Lung (tissue), 12 donors: ENCODE measurements around the gene SSX2IP. TPM values are rescaled to one million over a fixed set of nuclear protein-coding genes. Genes with fewer than 3 reads are reported as not detected.

Experiments used
- ATAC-seq: fragments of 200-7000 bp; cut with Tn5 transposase; one replicate; pipeline ENCODE4 v1.9.1; 2020; ENCODE audit warnings: moderate number of reproducible peaks; ENCODE audit not compliant: insufficient read depth, low FRiP score
- DNase-seq, 3 donors: peaks; one replicate each; pipeline ENCODE4 v3.0.0-alpha.2; 2013 to 2017
- H3K27ac ChIP-seq, 2 donors: one replicate each; pipeline ENCODE4 v1.5.1; 2013; ENCODE audit warnings: mild to moderate bottlenecking in 2 of 2, moderate library complexity in 2 of 2, control low read depth in 1 of 2, inconsistent platforms in 1 of 2, low read depth in 1 of 2, low read length in 1 of 2
- H3K27me3 ChIP-seq, 3 donors: one replicate each; pipeline ENCODE4 v1.5.1; 2013; ENCODE audit warnings: low read length in 2 of 3; ENCODE audit not compliant: control insufficient read depth in 3 of 3, insufficient read depth in 3 of 3
- H3K36me3 ChIP-seq, 4 donors: one replicate each; pipeline ENCODE4 v1.5.1; 2013; ENCODE audit warnings: low read length in 4 of 4, mild to moderate bottlenecking in 1 of 4, moderate library complexity in 1 of 4; ENCODE audit not compliant: control insufficient read depth in 4 of 4, insufficient read depth in 4 of 4
- H3K4me1 ChIP-seq, 5 donors: one replicate each; pipeline ENCODE4 v1.5.1; 2013; ENCODE audit warnings: low read length in 5 of 5, mild to moderate bottlenecking in 2 of 5, moderate library complexity in 1 of 5; ENCODE audit not compliant: control insufficient read depth in 5 of 5, insufficient read depth in 5 of 5
- H3K4me3 ChIP-seq: one replicate; pipeline ENCODE4 v1.5.1; 2013; ENCODE audit warnings: mild to moderate bottlenecking, control low read depth, moderate library complexity
- H3K9ac ChIP-seq, 2 donors: one replicate each; pipeline ENCODE4 v1.5.1; 2013; ENCODE audit warnings: low read length in 2 of 2, control low read depth in 1 of 2; ENCODE audit not compliant: insufficient read depth in 1 of 2
- H3K9me3 ChIP-seq, 4 donors: one replicate each; pipeline ENCODE4 v1.5.1; 2013; ENCODE audit warnings: low read length in 3 of 4, mild to moderate bottlenecking in 1 of 4, moderate library complexity in 1 of 4; ENCODE audit not compliant: control insufficient read depth in 4 of 4, insufficient read depth in 3 of 4
- CTCF ChIP-seq: IDR thresholded peaks from 2 replicates; pipeline ENCODE4 v1.5.1; 2012; ENCODE audit warnings: mild to moderate bottlenecking; ENCODE audit errors: control extremely low read depth, extremely low read depth
- WGBS, 2 donors: extraction: QIAGEN DNeasy Blood & Tissue Kit; methylation state at CpG; one replicate each; pipeline ENCODE4 v1.1.7; 2013; 5-methylcytosine and 5-hydroxymethylcytosine counted together
- polyA plus RNA-seq, 2 donors: library from polyadenylated mRNA; stranded (reverse); fragments of 200-250 nt; gene quantifications; one replicate each; pipeline ENCODE4 v1.2.1, GENCODE V29; 2013
- total RNA-seq, 2 donors: library from RNA; depleted of rRNA in 1 of 2; stranded (reverse); fragments of >200 nt in 1 of 2; gene quantifications; one replicate each; pipeline ENCODE4 v1.2.1, GENCODE V29; 2014 to 2021
- donor health status: control.
- donor health status: control.
- donor health status: Bipolar disorder and iron deficiency.
- donor health status: healthy.
- donor health status: DM: yes; HTN: yes; CAD: no.

The SSX2IP gene
- total and polyA plus RNA-seq, 4 donors, result 2.7 to 12.1 (median 5.1) TPM

GRCh38 chr1:84613887-84614286, 76.4 kb downstream of the SSX2IP start:
- DNase-seq (no peak), ATAC-seq (no peak)
- WGBS, 2 donors, result 93% methylated on average over 2 of the region's 2 CpGs
- no peaks in the 10 kb centered on the region for H3K4me1 ChIP-seq
- no peak for TF ChIP-seq CTCF
- H3K4me3 ChIP-seq, result no peak overlapping the region
- no peak overlapping the region for H3K27ac ChIP-seq
- H3K9ac ChIP-seq, result no peak overlapping the region
- no peaks in the 10 kb centered on the region for H3K36me3 ChIP-seq
- peaks cover 0 to 4% (median 0%) of the 10 kb centered on the region in 3 donors for H3K27me3 ChIP-seq
- H3K9me3 ChIP-seq, result no peaks in the 10 kb centered on the region

- Histone ChIP-seq H3K4me3 (no peak overlapping the region), H3K27ac (no peak overlapping the region), H3K9me3 (no peaks in the 10 kb centered on the region), H3K36me3 (no peaks in the 10 kb centered on the region), H3K27me3 (no peaks in the 10 kb centered on the region), H3K4me1 (no peaks in the 10 kb centered on the region), H3K9ac (no peak overlapping the region)
- no peak for TF ChIP-seq CTCF
- ATAC-seq, result no peak
- DNase-seq, result no peak
- WGBS, 2 donors, result 87 to 93% methylated on average over 2 of the region's 2 CpGs
These were observed 77.2 kb downstream of the SSX2IP start for GRCh38 chr1:84613026-84613425.

GRCh38 chr1:84611796-84612195, 78.5 kb downstream of the SSX2IP start:
- Histone ChIP-seq H3K27ac (no peak overlapping the region), H3K4me1 (no peaks in the 10 kb centered on the region), H3K9ac (no peak overlapping the region), H3K36me3 (no peaks in the 10 kb centered on the region), H3K4me3 (no peak overlapping the region), H3K27me3 (no peaks in the 10 kb centered on the region), H3K9me3 (peaks cover 0 to 3% (median 0%) of the 10 kb centered on the region in 4 donors)
- DNase-seq (peak in 1 of 3 donors; percentile 1), ATAC-seq (no peak)
- 33 to 48% methylated on average over 3 of the region's 3 CpGs for WGBS, 2 donors
- no peak for TF ChIP-seq CTCF

GRCh38 chr1:84611091-84611490, 79.2 kb downstream of the SSX2IP start:
- Histone ChIP-seq H3K9ac (no peak overlapping the region), H3K27me3 (no peaks in the 10 kb centered on the region), H3K4me1 (no peaks in the 10 kb centered on the region), H3K4me3 (no peak overlapping the region), H3K9me3 (peaks cover 0 to 3% (median 1%) of the 10 kb centered on the region in 4 donors), H3K27ac (no peak overlapping the region), H3K36me3 (no peaks in the 10 kb centered on the region)
- DNase-seq (no peak), ATAC-seq (no peak)
- TF ChIP-seq CTCF, result no peak
- WGBS, 2 donors, result 0 to 88% methylated on average over 1 of the region's 1 CpG
